Hepatocyte (in vitro differentiated cells): ENCODE measurements around the gene FADS1.

Experiments
- CTCF ChIP-seq: fragments of 200-600 bp; sonication (generic); IDR thresholded peaks from 2 replicates; pipeline ENCODE4 v1.5.1; 2016; ENCODE audit warnings: antibody characterized with exemption, mild to moderate bottlenecking; ENCODE audit not compliant: poor library complexity
- EZH2 ChIP-seq: fragments of 200-600 bp; sonication (generic); IDR thresholded peaks from 2 replicates; pipeline ENCODE4 v1.6.1; 2016; ENCODE audit warnings: antibody characterized with exemption, mild to moderate bottlenecking, borderline replicate concordance
- EZH2phosphoT487 ChIP-seq: fragments of 200-600 bp; sonication (generic); IDR thresholded peaks from one replicate; pipeline ENCODE4 v1.6.1; 2018; ENCODE audit warnings: antibody characterized with exemption, mild to moderate bottlenecking, low read depth, moderate library complexity; ENCODE audit not compliant: unreplicated experiment, severe bottlenecking

DNA sequence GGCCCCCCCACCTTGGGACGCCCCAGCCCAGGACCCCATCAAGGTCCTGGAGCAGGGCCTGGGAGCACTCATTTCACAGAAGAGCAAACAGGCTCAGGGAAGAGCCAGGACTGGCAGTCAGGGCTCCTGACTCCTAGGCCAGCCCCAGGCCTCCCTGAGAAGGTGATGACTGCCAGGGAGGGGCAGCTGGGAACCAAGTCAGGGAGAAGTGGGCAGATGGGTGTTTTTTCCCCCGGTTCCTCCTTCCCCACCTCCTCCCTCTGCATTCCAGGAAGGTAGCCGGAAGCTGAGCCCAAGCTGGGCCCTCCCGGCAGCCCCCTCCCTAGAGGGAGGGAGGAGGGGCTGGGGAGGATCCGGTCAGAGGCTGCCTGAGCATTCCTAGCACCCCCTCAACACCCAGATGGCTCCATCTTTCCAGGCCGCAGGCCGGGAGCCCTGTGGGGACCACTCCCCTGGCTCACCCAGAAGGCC, 44.8 kb downstream of the FADS1 start:
- no peak for TF ChIP-seq CTCF
- no peak for TF ChIP-seq EZH2
- no peak for TF ChIP-seq EZH2phosphoT487
